CMK (cell line): ENCODE measurements around the gene GNAL.
"Not testable (repeated sequence)": the region's sequence is repeated elsewhere in the genome, so short reads cannot be mapped to it uniquely, and the experiment has no call there.

ENCODE experiments used
- DNase-seq: peaks from one replicate; pipeline ENCODE4 v3.0.0-alpha.2; 2010; ENCODE audit warnings: low read depth

The GNAL gene

GRCh38 chr18:11669271-11669947 is 19.7 kb upstream of the GNAL start:
- no peak for DNase-seq

GRCh38 chr18:11669948-11670275 is 19.2 kb upstream of the GNAL start:
- no peak for DNase-seq

- DNase-seq: no peak
Observed at GRCh38 chr18:11671156-11671555, 17.9 kb upstream of the GNAL start.

GRCh38 chr18:11672198-11672597 is 16.9 kb upstream of the GNAL start:
- DNase-seq: no peak

- DNase-seq: no peak
Observed at GRCh38 chr18:11672846-11673454, 16.1 kb upstream of the GNAL start.

GRCh38 chr18:11673560-11673959 is 15.5 kb upstream of the GNAL start:
- DNase-seq: no peak

GRCh38 chr18:11674119-11674518 is 14.9 kb upstream of the GNAL start:
- no peak for DNase-seq

GRCh38 chr18:11676386-11676785 is 12.7 kb upstream of the GNAL start:
- DNase-seq: no peak

- no peak for DNase-seq
Observed at GRCh38 chr18:11676867-11677266, 12.2 kb upstream of the GNAL start.

GRCh38 chr18:11678211-11678610 is 10.9 kb upstream of the GNAL start:
- no peak for DNase-seq

- DNase-seq: no peak
Observed at GRCh38 chr18:11689669-11690565, 853 bp downstream of the GNAL start.

- not testable (repeated sequence) for DNase-seq
Observed at GRCh38 chr18:11690660-11691059, 1.6 kb downstream of the GNAL start.

GRCh38 chr18:11695736-11696135 is 6.7 kb downstream of the GNAL start:
- DNase-seq: no peak

GRCh38 chr18:11696451-11696850 is 7.4 kb downstream of the GNAL start:
- no peak for DNase-seq

- no peak for DNase-seq
Observed at GRCh38 chr18:11700876-11701275, 11.8 kb downstream of the GNAL start.

- no peak for DNase-seq
Observed at GRCh38 chr18:11710578-11710977, 21.5 kb downstream of the GNAL start.

GRCh38 chr18:11713756-11714155 is 24.7 kb downstream of the GNAL start:
- DNase-seq: no peak

GRCh38 chr18:11714244-11714918 is 25.3 kb downstream of the GNAL start:
- no peak for DNase-seq

GRCh38 chr18:11716767-11717315 is 27.8 kb downstream of the GNAL start:
- DNase-seq: not testable (repeated sequence)

- no peak for DNase-seq
Observed at GRCh38 chr18:11719050-11719449, 30.0 kb downstream of the GNAL start.

GRCh38 chr18:11719621-11720020 is 30.6 kb downstream of the GNAL start:
- DNase-seq: no peak

GRCh38 chr18:11721720-11722119 is 32.7 kb downstream of the GNAL start:
- no peak for DNase-seq
